Activated naive CD8-positive, alpha-beta T cell treated with anti-CD3 and anti-CD28 coated beads for 36 hours (primary cell): Measurements from ENCODE around the gene RFK. TPM values are rescaled to one million over a fixed set of nuclear protein-coding genes. Genes with fewer than 3 reads are reported as not detected.
"Not testable (repeated sequence)": the region's sequence is repeated elsewhere in the genome, so short reads cannot be mapped to it uniquely, and the experiment has no call there.

Experiments
- DNase-seq: peaks from one replicate; pipeline ENCODE4 v3.0.0; 2021
- H3K27ac Mint-ChIP-seq: one replicate; pipeline ENCODE4 v1.8.0; 2022; ENCODE audit warnings: mild to moderate bottlenecking, moderate library complexity, mixed read lengths
- H3K27me3 Mint-ChIP-seq: one replicate; pipeline ENCODE4 v1.8.0; 2022; ENCODE audit warnings: mild to moderate bottlenecking, mixed read lengths
- H3K36me3 Mint-ChIP-seq: one replicate; pipeline ENCODE4 v1.8.0; 2021; ENCODE audit warnings: mild to moderate bottlenecking, mixed read lengths
- H3K4me1 Mint-ChIP-seq: one replicate; pipeline ENCODE4 v1.8.0; 2021; ENCODE audit warnings: mixed read lengths
- H3K4me3 Mint-ChIP-seq: one replicate; pipeline ENCODE4 v1.8.0; 2022; ENCODE audit warnings: mild to moderate bottlenecking, moderate library complexity, mixed read lengths
- H3K9me3 Mint-ChIP-seq: one replicate; pipeline ENCODE4 v1.8.0; 2022; ENCODE audit warnings: mixed read lengths
- total RNA-seq, 2 experiments: library from RNA; stranded (reverse); gene quantifications; one replicate each; pipeline ENCODE4 v1.2.3, GENCODE V29; 2021

The RFK gene
- total RNA-seq, 2 experiments from 2014 or later: 11.3 to 11.9 TPM

DNA sequence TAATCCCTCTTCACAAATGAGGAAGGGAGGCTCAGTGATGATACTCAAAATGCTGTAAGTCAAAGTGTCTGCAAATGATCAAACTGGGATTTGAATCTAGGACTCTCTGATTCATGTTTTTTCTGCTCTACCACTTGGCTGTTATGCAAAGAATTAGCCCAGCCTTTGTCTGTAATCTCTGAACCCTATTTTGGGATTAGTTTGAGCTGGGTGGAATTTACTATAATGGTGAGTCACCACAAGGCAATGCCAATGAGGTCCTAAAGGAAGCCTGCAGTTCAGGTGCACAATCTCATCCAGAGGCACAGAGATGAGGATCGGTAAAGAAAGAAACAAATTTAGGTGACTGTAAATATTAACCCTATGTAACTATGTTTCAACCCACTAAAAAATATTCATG is 29.2 kb downstream of the RFK start:
- Mint-ChIP-seq H3K36me3 (no peaks in the 10 kb centered on the region), H3K4me3 (no peak overlapping the region)
- no peak for DNase-seq

GRCh38 chr9:76363032-76363395 is 31.2 kb downstream of the RFK start:
- no peaks in the 10 kb centered on the region for H3K27me3 Mint-ChIP-seq
- no peak overlapping the region for H3K4me3 Mint-ChIP-seq
- H3K4me1 Mint-ChIP-seq: no peaks in the 10 kb centered on the region
- H3K27ac Mint-ChIP-seq: no peak overlapping the region
- no peaks in the 10 kb centered on the region for H3K36me3 Mint-ChIP-seq
- DNase-seq: no peak
- H3K9me3 Mint-ChIP-seq: no peaks in the 10 kb centered on the region

More for the DNA sequence above, 29.2 kb downstream of the RFK start:
- Mint-ChIP-seq H3K9me3 (no peaks in the 10 kb centered on the region), H3K4me1 (no peaks in the 10 kb centered on the region), H3K27me3 (no peaks in the 10 kb centered on the region), H3K27ac (no peak overlapping the region)

DNA sequence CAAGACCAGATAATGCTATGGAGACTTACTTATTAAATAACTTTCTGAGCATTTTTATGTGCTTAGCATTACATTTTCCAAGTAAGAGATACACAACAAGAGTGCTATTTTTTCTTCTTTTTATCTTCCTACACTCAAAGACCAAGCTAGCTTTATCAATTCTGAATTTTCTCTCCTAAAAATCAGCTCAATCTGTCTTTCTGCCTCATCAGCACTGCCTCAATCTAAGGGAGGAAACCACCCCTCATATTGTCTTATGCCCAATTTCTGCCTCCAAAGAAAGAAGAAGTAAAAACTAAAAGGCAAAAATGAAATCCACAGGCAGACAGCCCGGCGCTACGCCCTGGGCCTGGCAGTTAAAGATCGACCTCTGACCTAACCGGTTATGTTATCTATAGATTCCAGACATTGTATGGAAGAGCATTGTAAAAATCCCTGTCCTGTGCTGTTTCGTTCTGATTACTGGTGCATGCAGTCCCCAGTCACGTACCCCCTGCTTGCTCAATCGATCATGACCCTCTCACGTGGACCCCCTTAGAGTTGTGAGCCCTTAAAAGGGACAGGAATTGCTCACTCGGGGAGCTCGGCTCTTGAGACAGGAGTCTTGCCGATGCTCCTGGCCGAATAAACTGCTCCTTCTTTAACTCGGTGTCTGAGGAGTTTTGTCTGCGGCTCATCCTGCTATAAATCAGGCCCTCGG is 31.7 kb downstream of the RFK start:
- not testable (repeated sequence) for H3K4me1 Mint-ChIP-seq, DNase-seq, H3K36me3 Mint-ChIP-seq, H3K27ac Mint-ChIP-seq, H3K4me3 Mint-ChIP-seq, H3K27me3 Mint-ChIP-seq, H3K9me3 Mint-ChIP-seq

- Mint-ChIP-seq H3K27me3 (no peaks in the 10 kb centered on the region), H3K9me3 (no peaks in the 10 kb centered on the region), H3K27ac (no peak overlapping the region), H3K36me3 (no peaks in the 10 kb centered on the region), H3K4me3 (no peak overlapping the region), H3K4me1 (no peaks in the 10 kb centered on the region)
- DNase-seq: no peak
Observed at GRCh38 chr9:76359766-76360165, 34.5 kb downstream of the RFK start.

DNA sequence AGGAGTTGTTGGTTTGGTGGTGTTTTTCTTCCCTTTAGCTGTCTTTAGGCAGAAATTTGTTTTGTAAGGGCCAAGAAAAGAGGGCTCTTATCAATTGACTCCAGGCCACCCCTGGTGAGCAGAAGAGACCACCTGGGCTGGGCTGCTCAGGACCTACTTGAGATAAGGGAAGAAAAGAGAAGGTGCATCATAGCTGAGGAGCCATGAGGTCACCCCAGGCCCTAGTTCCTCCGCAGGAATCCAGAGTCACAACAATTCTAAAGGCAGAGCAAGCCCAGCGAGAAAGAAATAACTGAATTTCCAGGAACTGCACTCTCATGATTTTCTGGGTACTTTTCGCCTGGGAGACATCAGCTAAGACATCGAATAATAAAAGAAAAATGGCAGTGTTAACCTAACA is 34.9 kb downstream of the RFK start:
- Mint-ChIP-seq H3K4me3 (no peak overlapping the region), H3K4me1 (no peaks in the 10 kb centered on the region), H3K36me3 (no peaks in the 10 kb centered on the region), H3K27ac (no peak overlapping the region), H3K9me3 (no peaks in the 10 kb centered on the region), H3K27me3 (no peaks in the 10 kb centered on the region)
- no peak for DNase-seq

GRCh38 chr9:76358628-76359280 is 35.5 kb downstream of the RFK start:
- Mint-ChIP-seq H3K4me1 (no peaks in the 10 kb centered on the region), H3K36me3 (no peaks in the 10 kb centered on the region), H3K27me3 (peaks cover 3% of the 10 kb centered on the region), H3K27ac (no peak overlapping the region), H3K4me3 (no peak overlapping the region), H3K9me3 (no peaks in the 10 kb centered on the region)
- DNase-seq: no peak

- Mint-ChIP-seq H3K27me3 (peaks cover 5% of the 10 kb centered on the region), H3K4me3 (no peak overlapping the region), H3K4me1 (no peaks in the 10 kb centered on the region), H3K9me3 (no peaks in the 10 kb centered on the region), H3K27ac (no peak overlapping the region), H3K36me3 (no peaks in the 10 kb centered on the region)
- no peak for DNase-seq
Observed at GRCh38 chr9:76357555-76357954, 36.7 kb downstream of the RFK start.

- no peak for DNase-seq
Observed at GRCh38 chr9:76355886-76356285, 38.3 kb downstream of the RFK start.

GRCh38 chr9:76354221-76354620 is 40.0 kb downstream of the RFK start:
- no peak for DNase-seq
- H3K4me1 Mint-ChIP-seq: no peaks in the 10 kb centered on the region
- no peaks in the 10 kb centered on the region for H3K36me3 Mint-ChIP-seq
- no peak overlapping the region for H3K4me3 Mint-ChIP-seq
- H3K9me3 Mint-ChIP-seq: no peaks in the 10 kb centered on the region
- H3K27me3 Mint-ChIP-seq: peaks cover 9% of the 10 kb centered on the region
- no peak overlapping the region for H3K27ac Mint-ChIP-seq

More at GRCh38 chr9:76355886-76356285, 38.3 kb downstream of the RFK start:
- no peaks in the 10 kb centered on the region for H3K36me3 Mint-ChIP-seq
- no peak overlapping the region for H3K27ac Mint-ChIP-seq
- H3K9me3 Mint-ChIP-seq: no peaks in the 10 kb centered on the region
- H3K4me1 Mint-ChIP-seq: no peaks in the 10 kb centered on the region
- H3K4me3 Mint-ChIP-seq: no peak overlapping the region
- peaks cover 9% of the 10 kb centered on the region for H3K27me3 Mint-ChIP-seq

- Mint-ChIP-seq H3K9me3 (no peaks in the 10 kb centered on the region), H3K4me1 (no peaks in the 10 kb centered on the region), H3K27me3 (peaks cover 9% of the 10 kb centered on the region), H3K27ac (no peak overlapping the region), H3K36me3 (no peaks in the 10 kb centered on the region), H3K4me3 (no peak overlapping the region)
- no peak for DNase-seq
Observed at GRCh38 chr9:76353280-76353679, 40.9 kb downstream of the RFK start.

DNA sequence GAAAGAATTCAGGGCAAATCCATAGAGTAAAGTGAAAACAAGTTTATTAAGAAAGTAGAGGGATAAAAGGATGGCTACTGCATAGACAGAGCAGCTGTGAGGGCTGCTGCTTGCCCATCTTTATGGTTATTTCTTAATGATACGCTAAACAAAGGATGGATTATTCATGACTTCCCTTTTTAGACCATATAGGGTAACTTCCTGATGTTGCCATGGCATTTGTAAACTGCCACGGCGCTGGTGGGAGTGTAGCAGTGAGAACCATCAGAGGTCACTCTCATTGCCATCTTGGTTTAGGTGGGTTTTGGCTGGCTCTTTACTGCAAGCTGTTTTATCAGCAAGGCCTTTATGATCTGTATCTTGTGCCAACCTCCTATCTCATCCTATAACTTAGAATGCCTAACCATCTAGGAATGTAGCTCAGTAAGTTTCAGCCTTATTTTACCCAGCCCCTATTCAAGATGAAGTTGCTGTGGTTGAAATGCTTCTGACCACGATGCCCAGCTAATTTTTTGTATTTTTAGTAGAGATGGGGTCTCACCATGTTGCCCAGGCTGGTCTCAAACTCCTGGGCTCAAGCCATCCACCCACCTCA is 42.1 kb downstream of the RFK start:
- Mint-ChIP-seq H3K27ac (no peak overlapping the region), H3K27me3 (peaks cover 9% of the 10 kb centered on the region), H3K36me3 (no peaks in the 10 kb centered on the region), H3K9me3 (no peaks in the 10 kb centered on the region), H3K4me1 (no peaks in the 10 kb centered on the region), H3K4me3 (no peak overlapping the region)
- no peak for DNase-seq

- DNase-seq: no peak
- H3K27me3 Mint-ChIP-seq: peaks cover 9% of the 10 kb centered on the region
- H3K27ac Mint-ChIP-seq: no peak overlapping the region
- no peaks in the 10 kb centered on the region for H3K4me1 Mint-ChIP-seq
- no peaks in the 10 kb centered on the region for H3K36me3 Mint-ChIP-seq
- no peak overlapping the region for H3K4me3 Mint-ChIP-seq
- H3K9me3 Mint-ChIP-seq: no peaks in the 10 kb centered on the region
Observed at GRCh38 chr9:76351006-76351405, 43.2 kb downstream of the RFK start.

GRCh38 chr9:76349865-76350264 is 44.4 kb downstream of the RFK start:
- Mint-ChIP-seq H3K4me1 (no peaks in the 10 kb centered on the region), H3K9me3 (no peaks in the 10 kb centered on the region), H3K36me3 (no peaks in the 10 kb centered on the region), H3K4me3 (no peak overlapping the region), H3K27ac (no peak overlapping the region), H3K27me3 (peaks cover 9% of the 10 kb centered on the region)
- DNase-seq: no peak

- no peak overlapping the region for H3K27ac Mint-ChIP-seq
- DNase-seq: no peak
- H3K36me3 Mint-ChIP-seq: no peaks in the 10 kb centered on the region
- no peaks in the 10 kb centered on the region for H3K9me3 Mint-ChIP-seq
- H3K4me3 Mint-ChIP-seq: no peak overlapping the region
- H3K27me3 Mint-ChIP-seq: peaks cover 8% of the 10 kb centered on the region
- no peaks in the 10 kb centered on the region for H3K4me1 Mint-ChIP-seq
Observed at GRCh38 chr9:76342858-76343257, 51.4 kb downstream of the RFK start.

GRCh38 chr9:76342201-76342600 is 52.0 kb downstream of the RFK start:
- no peaks in the 10 kb centered on the region for H3K9me3 Mint-ChIP-seq

DNA sequence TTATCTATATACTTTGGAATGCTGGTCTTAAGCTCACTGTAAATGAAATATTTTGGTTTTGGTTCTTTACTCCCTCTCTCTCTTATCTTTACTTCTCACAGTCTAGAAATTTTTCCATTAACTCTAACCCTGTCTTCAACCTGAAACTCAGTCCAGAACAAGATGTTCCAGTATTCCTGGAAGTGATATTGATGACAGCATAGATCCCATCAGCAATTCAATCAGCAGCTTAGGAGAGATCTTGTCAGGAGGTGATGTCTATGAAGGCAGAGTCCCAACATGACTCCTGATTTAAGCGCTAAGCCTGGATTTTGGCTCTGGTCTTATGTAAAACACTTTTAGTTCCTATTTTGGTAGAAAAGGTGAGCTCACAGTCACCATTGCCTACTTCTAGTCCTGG is 52.6 kb downstream of the RFK start:
- H3K4me1 Mint-ChIP-seq: no peaks in the 10 kb centered on the region
- H3K4me3 Mint-ChIP-seq: no peak overlapping the region
- H3K27ac Mint-ChIP-seq: no peak overlapping the region
- peaks cover 8% of the 10 kb centered on the region for H3K27me3 Mint-ChIP-seq
- no peaks in the 10 kb centered on the region for H3K36me3 Mint-ChIP-seq
- no peaks in the 10 kb centered on the region for H3K9me3 Mint-ChIP-seq
- DNase-seq: no peak

More at GRCh38 chr9:76342201-76342600, 52.0 kb downstream of the RFK start:
- Mint-ChIP-seq H3K27me3 (peaks cover 8% of the 10 kb centered on the region), H3K27ac (no peak overlapping the region), H3K4me1 (no peaks in the 10 kb centered on the region), H3K36me3 (no peaks in the 10 kb centered on the region), H3K4me3 (no peak overlapping the region)
- DNase-seq: no peak
